ENCODE measurements around the gene MACF1. TPM values are rescaled to one million over a fixed set of nuclear protein-coding genes. Genes with fewer than 3 reads are reported as not detected.

The MACF1 gene
- total RNA-seq, 4 donors from 2014 or later = 386 to 627 (median 576) TPM

DNA sequence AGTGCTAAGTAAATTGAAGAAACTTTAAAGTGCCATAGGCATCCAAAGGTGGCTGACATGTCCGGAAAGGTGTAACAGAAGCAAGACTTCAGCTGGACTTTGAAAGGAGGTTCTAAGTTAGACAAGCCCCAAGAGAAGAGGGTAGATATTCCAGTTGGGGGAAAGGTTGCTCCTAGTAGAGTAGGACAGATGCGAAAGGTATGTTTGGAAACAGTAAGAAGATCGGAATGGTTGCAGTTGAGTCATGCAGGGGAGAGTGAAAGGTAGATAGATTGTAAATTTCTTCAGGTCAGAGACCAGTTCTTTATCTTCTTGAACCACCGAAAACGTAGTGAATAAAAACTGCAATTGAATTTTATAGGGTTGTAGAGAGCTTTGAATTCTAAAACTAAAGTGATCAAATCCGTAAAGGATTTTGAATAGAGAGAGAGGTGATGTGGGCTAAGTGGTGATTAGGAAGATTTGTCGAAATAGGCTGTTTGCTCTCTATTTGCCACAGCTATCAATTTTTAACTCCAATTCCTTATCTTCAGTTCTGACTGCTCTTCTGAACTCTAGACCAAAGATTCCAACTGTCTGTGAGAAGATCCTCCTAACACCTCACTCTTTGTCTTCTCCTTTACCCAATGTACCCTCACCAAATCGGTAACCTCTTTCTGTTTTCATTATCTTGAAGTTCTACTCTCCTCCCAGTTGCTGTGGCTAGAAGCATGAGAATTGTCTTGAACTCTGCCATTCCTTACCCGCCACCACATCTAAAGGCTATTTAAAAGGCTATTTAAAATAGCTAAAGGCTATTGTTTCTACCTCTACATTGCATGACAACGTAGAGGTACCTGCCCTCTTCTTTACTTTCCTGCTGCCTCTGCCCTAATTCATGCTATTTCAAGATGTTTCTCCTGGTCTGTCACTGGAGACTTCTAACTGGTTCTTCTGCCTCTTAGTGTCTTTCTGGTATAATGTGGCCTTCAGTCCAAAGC lies 16.7 kb downstream of the MACF1 start:
- intact Hi-C loops (cut with DNase I) = no loop called here
- no peak for DNase-seq (ENCODE audit: extremely low spot score)
- TF ChIP-seq POLR2A (IDR thresholded peaks at IDR 0.05; ENCODE audit: low read depth) (no peak), POLR2AphosphoS5 (IDR thresholded peaks at IDR 0.05) (no peak), EP300 (IDR thresholded peaks at IDR 0.05) (no peak)
- TF ChIP-seq, protein P1, sequence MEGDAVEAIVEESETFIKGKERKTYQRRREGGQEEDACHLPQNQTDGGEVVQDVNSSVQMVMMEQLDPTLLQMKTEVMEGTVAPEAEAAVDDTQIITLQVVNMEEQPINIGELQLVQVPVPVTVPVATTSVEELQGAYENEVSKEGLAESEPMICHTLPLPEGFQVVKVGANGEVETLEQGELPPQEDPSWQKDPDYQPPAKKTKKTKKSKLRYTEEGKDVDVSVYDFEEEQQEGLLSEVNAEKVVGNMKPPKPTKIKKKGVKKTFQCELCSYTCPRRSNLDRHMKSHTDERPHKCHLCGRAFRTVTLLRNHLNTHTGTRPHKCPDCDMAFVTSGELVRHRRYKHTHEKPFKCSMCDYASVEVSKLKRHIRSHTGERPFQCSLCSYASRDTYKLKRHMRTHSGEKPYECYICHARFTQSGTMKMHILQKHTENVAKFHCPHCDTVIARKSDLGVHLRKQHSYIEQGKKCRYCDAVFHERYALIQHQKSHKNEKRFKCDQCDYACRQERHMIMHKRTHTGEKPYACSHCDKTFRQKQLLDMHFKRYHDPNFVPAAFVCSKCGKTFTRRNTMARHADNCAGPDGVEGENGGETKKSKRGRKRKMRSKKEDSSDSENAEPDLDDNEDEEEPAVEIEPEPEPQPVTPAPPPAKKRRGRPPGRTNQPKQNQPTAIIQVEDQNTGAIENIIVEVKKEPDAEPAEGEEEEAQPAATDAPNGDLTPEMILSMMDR (IDR thresholded peaks at IDR 0.05) = no peak
- H3K27ac ChIP-seq (replicated peaks in 1 of 4) = no peak overlapping the region
- no peaks in the 10 kb centered on the region for H3K27me3 ChIP-seq
- H3K4me3 ChIP-seq = no peak overlapping the region
- peaks cover 48 to 91% (median 78%) of the 10 kb centered on the region in 4 donors for H3K4me1 ChIP-seq
- H3K9me3 ChIP-seq = no peaks in the 10 kb centered on the region
- 91% methylated on average over 10 of the region's 10 CpGs for WGBS
- no peaks in the 10 kb centered on the region for H3K36me3 ChIP-seq

DNA sequence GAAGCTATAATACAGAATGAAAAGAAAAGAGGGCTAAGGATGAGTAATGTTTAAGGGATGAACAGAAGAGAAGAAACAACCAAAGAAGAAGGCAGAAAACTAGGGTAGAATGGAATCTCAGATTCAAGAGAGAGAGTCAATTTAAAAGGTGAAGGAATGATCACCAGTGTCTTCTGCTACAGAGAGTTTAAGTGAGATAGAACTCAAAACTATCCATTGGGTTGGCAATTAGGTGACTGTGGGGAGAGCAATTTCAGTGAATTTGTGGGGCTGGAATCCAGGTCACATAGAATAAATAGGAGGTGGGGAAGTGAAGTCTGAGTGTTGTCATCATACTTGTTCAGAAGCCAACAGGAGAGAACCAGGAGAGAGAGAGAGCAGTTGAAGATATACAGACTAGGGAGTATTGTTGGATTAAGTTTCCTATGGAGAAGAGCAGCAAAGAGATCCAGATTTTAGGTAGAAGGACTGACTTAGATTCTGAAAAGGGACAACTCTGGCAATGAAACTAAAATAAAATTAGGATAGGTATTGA lies 19.9 kb downstream of the MACF1 start:
- intact Hi-C loops (cut with DNase I) = no loop called here
- Histone ChIP-seq H3K4me1 (peaks cover 33 to 92% (median 68%) of the 10 kb centered on the region in 4 donors), H3K9me3 (no peaks in the 10 kb centered on the region), H3K4me3 (no peak overlapping the region), H3K27me3 (no peaks in the 10 kb centered on the region), H3K27ac (replicated peaks in 1 of 4) (no peak overlapping the region), H3K36me3 (no peaks in the 10 kb centered on the region)
- no peak for TF ChIP-seq EP300 (IDR thresholded peaks at IDR 0.05)
- DNase-seq (ENCODE audit: extremely low spot score) = no peak

DNA sequence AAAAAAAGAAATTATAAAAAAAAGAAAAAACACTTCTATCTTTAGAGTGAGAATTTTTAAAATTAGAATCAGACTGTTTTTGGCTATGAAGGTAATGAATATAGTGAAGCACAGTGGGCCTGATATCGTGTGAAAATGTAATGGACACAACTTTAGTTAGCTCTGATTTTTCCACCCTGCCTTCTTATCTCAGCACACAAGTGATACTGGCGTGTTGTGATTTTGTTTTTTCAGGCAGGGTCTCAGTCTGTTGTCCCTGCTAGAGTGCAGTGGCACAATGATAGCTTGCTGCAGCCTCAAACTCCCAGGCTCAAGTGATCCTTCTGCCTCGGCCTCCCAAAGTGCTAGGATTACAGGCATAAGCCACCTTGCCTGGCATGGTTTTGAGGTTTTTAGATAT lies 22.3 kb downstream of the MACF1 start:
- no peaks in the 10 kb centered on the region for H3K27me3 ChIP-seq
- no peak overlapping the region for H3K27ac ChIP-seq (replicated peaks in 1 of 4)
- WGBS = 81% methylated on average over 3 of the region's 3 CpGs
- TF ChIP-seq, protein P1 (IDR thresholded peaks at IDR 0.05) = no peak
- TF ChIP-seq EP300 (IDR thresholded peaks at IDR 0.05) (no peak), POLR2A (IDR thresholded peaks at IDR 0.05; ENCODE audit: low read depth) (no peak), POLR2AphosphoS5 (IDR thresholded peaks at IDR 0.05) (no peak)
- H3K4me1 ChIP-seq = peaks cover 45 to 94% (median 79%) of the 10 kb centered on the region in 4 donors
- intact Hi-C loops (cut with DNase I) = no loop called here
- H3K9me3 ChIP-seq = no peaks in the 10 kb centered on the region
- no peaks in the 10 kb centered on the region for H3K36me3 ChIP-seq
- no peak for DNase-seq (ENCODE audit: extremely low spot score)
- H3K4me3 ChIP-seq = no peak overlapping the region

DNA sequence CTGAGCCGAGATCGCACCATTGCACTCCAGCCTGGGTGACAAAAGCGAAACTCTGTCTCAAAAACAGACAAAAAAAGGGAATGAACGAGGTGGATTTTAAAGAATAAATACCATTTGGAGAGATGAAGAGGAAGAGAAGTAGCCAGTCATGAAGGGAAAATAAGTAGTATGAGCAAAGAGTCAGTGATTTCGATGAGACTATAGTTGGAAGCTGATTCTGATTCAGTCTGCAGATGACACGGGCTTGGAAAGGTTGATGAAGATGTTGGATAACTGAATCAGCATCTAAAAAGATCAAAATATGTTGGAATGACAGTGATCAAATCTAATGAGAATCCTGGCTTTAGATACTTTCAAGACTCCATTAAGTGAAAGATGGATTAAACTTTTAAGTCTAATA lies 23.8 kb downstream of the MACF1 start:
- peaks cover 42 to 83% (median 73%) of the 10 kb centered on the region in 4 donors for H3K4me1 ChIP-seq
- TF ChIP-seq POLR2AphosphoS5 (IDR thresholded peaks at IDR 0.05) (no peak), EP300 (IDR thresholded peaks at IDR 0.05) (no peak), POLR2A (IDR thresholded peaks at IDR 0.05; ENCODE audit: low read depth) (no peak)
- TF ChIP-seq, protein P1 (IDR thresholded peaks at IDR 0.05) = no peak
- H3K27ac ChIP-seq (replicated peaks in 1 of 4) = no peak overlapping the region
- no peaks in the 10 kb centered on the region for H3K9me3 ChIP-seq
- 83% methylated on average over 6 of the region's 6 CpGs for WGBS
- no peak overlapping the region for H3K4me3 ChIP-seq
- no peaks in the 10 kb centered on the region for H3K27me3 ChIP-seq
- H3K36me3 ChIP-seq = peaks cover 0 to 13% (median 9%) of the 10 kb centered on the region in 4 donors
- intact Hi-C loops (cut with DNase I) = no loop called here
- DNase-seq (ENCODE audit: extremely low spot score) = no peak

DNA sequence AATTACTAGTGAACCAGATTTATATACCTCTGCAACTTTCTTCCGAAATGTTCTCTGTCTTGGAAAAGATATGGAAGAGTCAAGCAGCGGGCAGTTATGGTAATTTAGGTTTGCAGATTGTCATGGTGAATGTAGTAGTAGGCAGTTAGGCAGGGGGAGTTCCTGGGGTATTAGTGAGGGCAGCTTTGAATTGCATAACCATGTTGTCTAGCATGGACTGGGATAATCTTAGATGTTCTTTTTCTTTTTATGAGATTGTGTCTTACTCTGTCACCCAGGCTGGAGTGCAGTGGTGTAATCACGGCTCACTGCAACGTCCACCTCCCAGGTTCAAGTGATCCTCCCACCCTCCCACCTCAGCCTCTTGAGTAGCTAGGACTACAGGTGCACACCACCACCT lies 25.0 kb downstream of the MACF1 start:
- Histone ChIP-seq H3K27ac (replicated peaks in 1 of 4) (no peak overlapping the region), H3K9me3 (no peaks in the 10 kb centered on the region), H3K4me1 (peaks cover 40 to 73% (median 65%) of the 10 kb centered on the region in 4 donors), H3K4me3 (no peak overlapping the region), H3K27me3 (no peaks in the 10 kb centered on the region), H3K36me3 (peaks cover 0 to 16% (median 11%) of the 10 kb centered on the region in 4 donors)
- WGBS = 84% methylated on average over 4 of the region's 4 CpGs
- TF ChIP-seq EP300 (IDR thresholded peaks at IDR 0.05) (no peak), POLR2AphosphoS5 (IDR thresholded peaks at IDR 0.05) (no peak), POLR2A (IDR thresholded peaks at IDR 0.05; ENCODE audit: low read depth) (no peak)
- TF ChIP-seq, protein P1 (IDR thresholded peaks at IDR 0.05) = no peak
- intact Hi-C loops (cut with DNase I) = no loop called here
- DNase-seq (ENCODE audit: extremely low spot score) = no peak

Measured in esophagus muscularis mucosa (tissue), 4 donors.